ENCODE measurements around the gene SPEN. TPM values are rescaled to one million over a fixed set of nuclear protein-coding genes. Genes with fewer than 3 reads are reported as not detected.

SPEN gene
- total RNA-seq, 1 donor from 2014 or later, result 55.2 TPM

DNA sequence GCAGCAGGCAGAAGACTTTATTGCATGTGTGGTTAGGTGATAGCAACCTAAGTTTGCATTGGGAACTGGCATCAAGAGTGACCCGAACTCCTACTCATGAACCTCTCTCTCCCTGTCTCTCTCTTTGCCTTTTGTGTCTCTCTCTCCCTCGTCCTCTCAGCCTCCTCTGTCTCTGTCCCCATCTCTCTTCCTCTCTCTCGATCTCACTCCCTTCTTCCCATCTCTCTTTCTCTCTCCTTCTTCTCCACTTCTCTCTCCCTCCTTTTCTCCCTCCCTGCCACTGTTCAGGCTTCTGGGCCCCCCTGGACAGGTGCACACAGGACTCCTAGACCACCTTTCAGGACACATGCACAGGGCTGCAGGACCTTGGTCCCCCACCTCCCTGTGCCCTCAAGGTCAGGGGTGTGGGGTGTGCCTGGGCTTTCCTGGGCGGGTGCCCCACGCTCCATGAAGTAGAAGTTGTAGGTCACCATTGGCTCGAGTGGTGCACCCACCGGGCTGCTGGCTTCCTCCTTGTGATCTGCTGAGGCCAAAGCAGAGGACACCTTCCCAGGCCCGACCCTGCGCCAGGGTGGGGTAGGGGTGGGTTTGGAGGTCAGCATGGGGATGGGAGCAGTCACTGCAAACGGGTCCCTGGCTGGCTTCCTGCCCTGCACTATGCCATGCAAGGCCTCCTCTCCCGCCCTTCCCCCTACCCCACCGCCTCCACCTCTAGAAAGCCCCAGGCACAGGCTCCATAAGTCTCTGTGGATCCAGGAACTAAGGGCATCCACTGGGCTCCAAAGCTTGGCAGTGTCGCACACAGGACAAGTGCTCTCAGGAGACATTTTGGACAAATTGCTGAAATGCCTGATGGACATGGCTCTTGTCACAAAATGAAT, 141.6 kb downstream of the SPEN start:
- TF ChIP-seq, protein P1, sequence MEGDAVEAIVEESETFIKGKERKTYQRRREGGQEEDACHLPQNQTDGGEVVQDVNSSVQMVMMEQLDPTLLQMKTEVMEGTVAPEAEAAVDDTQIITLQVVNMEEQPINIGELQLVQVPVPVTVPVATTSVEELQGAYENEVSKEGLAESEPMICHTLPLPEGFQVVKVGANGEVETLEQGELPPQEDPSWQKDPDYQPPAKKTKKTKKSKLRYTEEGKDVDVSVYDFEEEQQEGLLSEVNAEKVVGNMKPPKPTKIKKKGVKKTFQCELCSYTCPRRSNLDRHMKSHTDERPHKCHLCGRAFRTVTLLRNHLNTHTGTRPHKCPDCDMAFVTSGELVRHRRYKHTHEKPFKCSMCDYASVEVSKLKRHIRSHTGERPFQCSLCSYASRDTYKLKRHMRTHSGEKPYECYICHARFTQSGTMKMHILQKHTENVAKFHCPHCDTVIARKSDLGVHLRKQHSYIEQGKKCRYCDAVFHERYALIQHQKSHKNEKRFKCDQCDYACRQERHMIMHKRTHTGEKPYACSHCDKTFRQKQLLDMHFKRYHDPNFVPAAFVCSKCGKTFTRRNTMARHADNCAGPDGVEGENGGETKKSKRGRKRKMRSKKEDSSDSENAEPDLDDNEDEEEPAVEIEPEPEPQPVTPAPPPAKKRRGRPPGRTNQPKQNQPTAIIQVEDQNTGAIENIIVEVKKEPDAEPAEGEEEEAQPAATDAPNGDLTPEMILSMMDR (IDR thresholded peaks at IDR 0.05), result no peak
- TF ChIP-seq POLR2AphosphoS5 (IDR thresholded peaks at IDR 0.05; ENCODE audit: insufficient read depth in 1 of 2, low read depth in 1 of 2), result no peak
- TF ChIP-seq POLR2A (IDR thresholded peaks at IDR 0.05), result no peak
- intact Hi-C loops (cut with DNase I), result no loop called here
- no peak for DNase-seq (ENCODE audit: extremely low spot score in 2 of 2)
- H3K27ac ChIP-seq, result no peak overlapping the region
- H3K36me3 ChIP-seq, result no peaks in the 10 kb centered on the region
- no peaks in the 10 kb centered on the region for H3K4me1 ChIP-seq
- H3K4me3 ChIP-seq, result no peak overlapping the region
- no peaks in the 10 kb centered on the region for H3K27me3 ChIP-seq
- no peaks in the 10 kb centered on the region for H3K9me3 ChIP-seq

DNA sequence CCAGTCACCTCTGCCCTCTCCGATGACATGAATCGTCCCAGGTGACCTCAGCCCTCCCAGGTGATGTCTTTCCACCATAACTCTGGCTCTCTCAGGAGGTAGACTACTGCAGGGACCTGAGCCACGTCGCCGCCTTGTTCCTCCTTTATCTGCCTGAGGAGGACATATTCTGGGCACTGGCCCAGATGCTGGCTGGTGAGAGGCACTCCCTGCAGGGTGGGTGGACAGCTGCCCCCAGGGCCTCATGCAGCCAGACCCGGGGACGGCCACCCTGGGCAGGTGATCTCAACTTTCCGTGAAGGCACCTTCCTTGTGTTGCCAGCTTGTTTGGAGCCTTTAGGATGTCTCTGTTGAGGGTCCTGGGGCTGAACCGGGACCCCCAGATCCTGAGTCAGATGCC, 142.3 kb downstream of the SPEN start:
- TF ChIP-seq, protein P1 (IDR thresholded peaks at IDR 0.05), result no peak
- TF ChIP-seq POLR2A (IDR thresholded peaks at IDR 0.05), result no peak
- no peak for TF ChIP-seq POLR2AphosphoS5 (IDR thresholded peaks at IDR 0.05; ENCODE audit: insufficient read depth in 1 of 2, low read depth in 1 of 2)
- H3K9me3 ChIP-seq, result no peaks in the 10 kb centered on the region
- H3K4me3 ChIP-seq, result no peak overlapping the region
- intact Hi-C loops (cut with DNase I), result loop anchor here (5.0 kb wide), 1 partner anchor 177 kb away; no protein-coding TSS in a partner anchor
- no peak overlapping the region for H3K27ac ChIP-seq
- H3K4me1 ChIP-seq, result no peaks in the 10 kb centered on the region
- no peaks in the 10 kb centered on the region for H3K36me3 ChIP-seq
- DNase-seq (ENCODE audit: extremely low spot score in 2 of 2), result no peak
- no peaks in the 10 kb centered on the region for H3K27me3 ChIP-seq

Small RNA genes lying within 50 kb of the gene (small RNA-seq; reads per million reads assigned to genes)
- gene AL034555.1 (not detected), gene AL355994.1 (not detected), gene AL355994.5 (not detected)

Other genes with a start within 250 kb of the SPEN start
- gene DDI2, start 230.2 kb upstream of the SPEN start, total RNA-seq, result 59.2 TPM
- gene PLEKHM2, start 163.4 kb upstream of the SPEN start, total RNA-seq, result 56.2 TPM
- gene SLC25A34, start 111.4 kb upstream of the SPEN start, total RNA-seq, result 3.2 TPM
- not detected for gene TMEM82, start 105.2 kb upstream of the SPEN start, total RNA-seq
- 45.2 TPM for gene FBLIM1, start 88.9 kb upstream of the SPEN start, total RNA-seq
- gene UQCRHL, start 40.1 kb upstream of the SPEN start, total RNA-seq, result 1.5 TPM
- gene ZBTB17, start 128.4 kb downstream of the SPEN start, total RNA-seq, result 38.5 TPM
- not detected for gene SRARP, start 156.5 kb downstream of the SPEN start, total RNA-seq
- 19.4 TPM for gene HSPB7, start 170.3 kb downstream of the SPEN start, total RNA-seq
- 0.25 TPM for gene CLCNKA, start 174.3 kb downstream of the SPEN start, total RNA-seq
- gene CLCNKB, start 196.1 kb downstream of the SPEN start, total RNA-seq, result not detected
- gene FAM131C, start 225.9 kb downstream of the SPEN start, total RNA-seq, result 0.98 TPM

All from vagina (tissue), 2 donors.